Thyroid gland (tissue), 4 donors: Measurements from ENCODE around the gene ABCC5.

ENCODE experiments used
- POLR2A ChIP-seq, 2 donors: fragments of 450-650 bp; IDR thresholded peaks; one replicate each; pipeline ENCODE4 v1.6.1; 2017; ENCODE audit warnings: antibody characterized with exemption in 2 of 2, mild to moderate bottlenecking in 2 of 2, moderate library complexity in 1 of 2
- TF ChIP-seq, protein P1 (sequence below), 6 experiments: fragments of 200-600 bp in 3 of 6; fragments of 450-650 bp in 3 of 6; sonication (generic) in 3 of 6; IDR thresholded peaks; one replicate each; pipeline ENCODE4 v1.5.1; 2016 to 2019; ENCODE audit warnings: antibody characterized with exemption in 6 of 6, mild to moderate bottlenecking in 2 of 6, inconsistent platforms in 1 of 6, moderate library complexity in 1 of 6

DNA sequence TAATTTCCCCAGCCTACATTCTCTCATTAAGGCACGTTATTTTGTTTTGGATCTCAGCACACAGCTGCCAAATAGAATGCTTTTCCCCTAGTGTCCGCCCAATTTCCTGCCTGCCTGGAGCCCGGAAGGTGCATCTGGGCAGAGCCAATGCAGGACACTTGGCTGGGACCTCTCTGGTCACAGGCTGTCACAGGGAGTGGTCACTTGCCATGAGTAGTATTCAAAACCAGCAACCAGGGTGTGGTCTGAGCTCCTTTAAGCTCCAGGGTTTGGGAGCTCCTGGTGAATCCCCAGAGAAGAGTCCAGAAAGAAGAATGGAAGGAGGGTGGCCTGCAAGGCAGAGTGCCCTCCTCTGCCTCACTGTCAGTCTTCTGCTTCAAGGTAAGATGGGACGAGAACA, 35.1 kb upstream of the ABCC5 start, which contains the start of gene HTR3C:
- TF ChIP-seq POLR2A (IDR thresholded peaks at IDR 0.05) = no peak
- TF ChIP-seq, protein P1, sequence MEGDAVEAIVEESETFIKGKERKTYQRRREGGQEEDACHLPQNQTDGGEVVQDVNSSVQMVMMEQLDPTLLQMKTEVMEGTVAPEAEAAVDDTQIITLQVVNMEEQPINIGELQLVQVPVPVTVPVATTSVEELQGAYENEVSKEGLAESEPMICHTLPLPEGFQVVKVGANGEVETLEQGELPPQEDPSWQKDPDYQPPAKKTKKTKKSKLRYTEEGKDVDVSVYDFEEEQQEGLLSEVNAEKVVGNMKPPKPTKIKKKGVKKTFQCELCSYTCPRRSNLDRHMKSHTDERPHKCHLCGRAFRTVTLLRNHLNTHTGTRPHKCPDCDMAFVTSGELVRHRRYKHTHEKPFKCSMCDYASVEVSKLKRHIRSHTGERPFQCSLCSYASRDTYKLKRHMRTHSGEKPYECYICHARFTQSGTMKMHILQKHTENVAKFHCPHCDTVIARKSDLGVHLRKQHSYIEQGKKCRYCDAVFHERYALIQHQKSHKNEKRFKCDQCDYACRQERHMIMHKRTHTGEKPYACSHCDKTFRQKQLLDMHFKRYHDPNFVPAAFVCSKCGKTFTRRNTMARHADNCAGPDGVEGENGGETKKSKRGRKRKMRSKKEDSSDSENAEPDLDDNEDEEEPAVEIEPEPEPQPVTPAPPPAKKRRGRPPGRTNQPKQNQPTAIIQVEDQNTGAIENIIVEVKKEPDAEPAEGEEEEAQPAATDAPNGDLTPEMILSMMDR (IDR thresholded peaks at IDR 0.05) = no peak
